HG02623 (cell line): ENCODE measurements around the gene DGUOK.
"Not testable (repeated sequence)": the region's sequence is repeated elsewhere in the genome, so short reads cannot be mapped to it uniquely, and the experiment has no call there.

Experiments
- ATAC-seq: cut with Tn5 transposase; IDR thresholded peaks from one replicate; pipeline ENCODE4 v1.9.1; 2021; ENCODE audit warnings: moderate library complexity; ENCODE audit not compliant: unreplicated experiment

DGUOK gene

DNA sequence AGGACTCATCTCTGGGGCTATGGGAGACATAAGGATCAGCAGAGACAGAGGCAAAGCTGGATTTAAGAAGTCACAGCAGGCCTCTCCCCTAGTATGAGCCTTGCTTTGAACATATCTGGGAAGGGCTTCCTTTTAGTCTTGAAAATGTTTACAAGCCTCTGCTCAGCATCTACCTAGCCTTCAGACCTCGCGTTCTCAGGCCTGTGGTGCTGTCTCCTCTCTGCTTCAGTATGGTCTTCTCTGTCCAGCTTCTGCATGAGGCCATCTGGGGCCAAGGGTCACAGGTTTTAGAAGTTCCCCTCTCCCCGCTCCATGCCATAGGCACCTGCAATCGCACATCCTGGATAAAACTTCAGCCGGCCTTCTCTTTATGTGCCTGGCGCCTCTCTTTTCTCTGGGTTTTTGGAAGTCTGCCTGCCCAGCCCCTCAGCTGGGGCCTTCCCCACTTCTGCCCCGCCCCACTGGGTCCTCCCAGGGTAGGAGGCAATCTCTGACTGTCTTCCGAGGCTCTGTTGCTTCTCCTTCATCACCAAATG is 26.8 kb upstream of the DGUOK start:
- no peak for ATAC-seq

DNA sequence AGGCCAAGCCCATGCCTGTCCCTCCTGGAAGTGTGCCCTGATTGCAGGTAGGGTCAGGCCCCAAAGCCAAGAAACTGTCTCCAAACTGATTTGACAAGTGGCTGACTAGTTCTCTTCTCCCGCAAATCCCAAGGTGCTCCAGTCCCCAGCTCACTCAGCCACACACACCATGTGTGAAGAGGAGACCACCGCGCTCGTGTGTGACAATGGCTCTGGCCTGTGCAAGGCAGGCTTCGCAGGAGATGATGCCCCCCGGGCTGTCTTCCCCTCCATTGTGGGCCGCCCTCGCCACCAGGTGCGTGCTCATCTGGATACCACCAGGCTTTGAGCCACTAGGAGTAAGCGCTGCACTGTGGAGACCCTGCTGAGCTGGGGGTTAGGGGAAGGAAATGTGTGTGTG is 25.5 kb upstream of the DGUOK start:
- no peak for ATAC-seq

DNA sequence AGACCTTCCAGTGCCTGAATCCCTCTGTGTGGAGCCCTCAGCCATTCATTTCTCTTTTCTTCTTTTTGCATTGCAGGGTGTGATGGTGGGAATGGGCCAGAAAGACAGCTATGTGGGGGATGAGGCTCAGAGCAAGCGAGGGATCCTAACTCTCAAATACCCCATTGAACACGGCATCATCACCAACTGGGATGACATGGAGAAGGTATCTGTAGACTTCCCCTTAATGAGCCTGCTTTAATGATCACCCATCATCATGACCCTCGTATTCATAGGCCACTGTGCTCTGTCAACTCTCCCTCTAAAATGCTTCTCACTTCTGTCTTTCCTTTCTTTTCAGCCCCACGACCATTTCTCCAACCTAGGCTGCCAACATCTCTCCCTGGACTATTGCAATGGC is 24.4 kb upstream of the DGUOK start:
- ATAC-seq, result no peak

DNA sequence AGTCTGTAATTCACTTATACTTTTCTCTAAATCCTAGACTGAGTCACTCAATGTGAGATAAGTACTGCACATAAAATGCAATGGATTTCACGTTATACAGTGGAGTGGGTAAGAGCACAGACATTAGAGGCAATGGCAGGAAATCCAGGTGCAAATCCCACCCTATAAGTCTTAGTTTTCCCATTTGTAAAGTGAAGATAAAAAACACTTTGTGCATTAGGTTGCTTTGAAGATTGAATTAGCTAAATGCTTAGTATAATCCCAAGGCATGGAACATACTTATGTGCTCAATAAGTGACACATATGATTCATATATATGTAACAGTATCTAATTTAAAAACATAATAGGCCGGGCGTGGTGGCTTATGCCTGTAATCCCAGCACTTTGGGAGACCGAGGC is 23.4 kb upstream of the DGUOK start:
- no peak for ATAC-seq

DNA sequence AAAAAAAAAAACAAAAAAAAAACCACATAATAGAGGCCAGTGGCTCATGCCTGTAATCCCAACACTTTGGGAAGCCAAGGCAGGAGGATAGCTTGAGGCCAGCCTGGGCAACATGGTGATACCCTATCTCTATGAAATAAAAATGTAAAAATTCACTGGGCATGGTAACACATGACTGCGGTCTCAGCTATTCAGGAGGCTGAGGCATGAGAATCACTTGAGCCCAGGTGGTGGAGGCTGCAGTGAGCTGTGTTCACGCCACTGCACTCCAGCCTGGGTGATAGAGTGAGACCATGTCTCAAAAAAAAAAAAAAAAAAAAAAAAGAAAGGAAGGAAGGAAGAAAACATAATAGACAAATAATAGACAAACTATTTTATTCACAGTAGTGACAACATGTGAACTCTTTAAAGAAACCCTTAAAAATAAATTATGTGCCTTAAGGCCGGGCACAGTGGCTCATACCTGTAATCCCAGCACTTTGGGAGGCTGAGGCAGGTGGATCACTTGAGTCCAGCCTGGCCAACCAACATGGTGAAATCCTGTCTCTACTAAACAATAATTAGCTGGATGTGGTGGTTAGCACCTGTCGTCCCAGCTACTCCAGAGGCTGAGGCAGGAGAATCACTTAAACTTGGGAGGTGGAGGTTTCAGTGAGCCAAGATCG is 22.6 kb upstream of the DGUOK start:
- not testable (repeated sequence) for ATAC-seq

DNA sequence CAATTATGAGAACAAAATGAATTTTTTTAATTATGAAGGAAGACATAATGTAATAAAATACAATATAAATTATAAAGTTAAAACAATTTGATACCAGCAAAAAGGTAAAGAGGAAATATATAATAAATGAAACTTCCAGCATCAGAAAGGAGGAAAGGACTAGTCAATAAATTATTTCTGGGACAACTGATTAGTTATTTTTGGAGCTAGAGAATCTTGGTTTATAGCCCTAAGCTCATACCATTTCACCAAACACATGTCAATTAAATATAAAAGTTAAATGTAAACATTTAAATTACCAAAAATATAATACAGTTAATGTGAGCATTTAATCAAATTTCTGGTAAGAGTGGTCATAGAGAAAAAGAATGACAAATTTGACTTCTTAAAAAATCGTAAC is 21.7 kb upstream of the DGUOK start:
- no peak for ATAC-seq

DNA sequence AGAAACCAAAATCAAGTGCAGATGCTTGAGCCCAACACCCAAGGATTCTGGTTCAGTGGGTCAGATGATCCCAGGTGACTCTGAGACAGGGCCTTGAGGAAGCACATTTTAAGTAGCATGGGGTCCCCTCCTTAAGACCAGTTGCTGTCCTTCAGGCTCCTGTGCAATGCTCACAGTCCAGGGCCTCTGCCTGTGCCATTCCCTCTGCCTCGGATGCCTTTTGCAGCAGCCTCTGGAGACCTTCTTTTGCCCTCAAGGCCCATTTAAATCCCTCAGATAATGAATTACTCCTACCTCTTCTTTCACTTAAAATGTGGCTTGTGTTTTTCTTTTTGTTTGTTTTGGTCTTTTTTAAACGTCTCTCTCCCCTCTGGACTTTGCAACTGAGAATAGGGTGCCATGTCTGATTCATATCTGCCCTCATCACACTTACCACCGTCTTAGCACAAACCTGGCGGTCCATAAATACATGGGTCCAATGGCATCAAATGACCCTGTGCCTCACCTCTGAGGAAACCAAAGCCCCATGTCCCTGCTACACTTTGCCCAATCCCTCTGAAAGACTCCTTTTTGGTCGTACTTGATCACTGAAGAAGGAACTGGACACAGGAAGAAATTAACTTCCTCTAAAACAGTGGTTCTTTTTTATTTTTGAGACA is 19.7 kb upstream of the DGUOK start:
- ATAC-seq, result no peak

DNA sequence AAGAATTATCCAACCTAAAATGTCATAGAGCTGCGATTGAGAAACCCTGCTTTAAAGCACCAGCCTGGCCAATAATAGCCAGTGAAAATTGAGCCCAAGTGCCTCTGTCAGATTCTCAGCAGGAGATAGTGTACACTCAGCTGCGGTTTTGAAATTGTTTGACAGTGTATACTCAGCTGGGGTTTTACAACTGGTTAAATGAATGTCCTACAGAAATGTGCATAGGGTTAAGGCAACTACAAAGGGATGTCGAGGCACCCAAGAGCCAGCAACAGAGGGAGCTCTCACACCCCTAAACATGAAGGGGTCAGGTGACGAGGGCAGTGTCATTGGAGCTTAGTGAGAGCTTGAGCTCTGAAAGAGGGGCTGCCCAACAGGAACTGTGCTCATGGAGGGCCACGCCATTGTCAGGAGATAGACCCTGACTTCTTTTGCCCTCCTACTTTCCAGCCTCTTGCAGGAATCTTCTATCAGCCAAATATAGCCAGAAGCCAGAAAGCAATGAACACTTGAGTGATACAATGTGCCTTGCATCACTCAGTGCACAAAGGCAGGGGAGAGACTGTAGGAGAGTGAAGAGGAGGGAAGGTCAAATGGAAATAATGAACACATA is 18.7 kb upstream of the DGUOK start:
- ATAC-seq, result no peak

DNA sequence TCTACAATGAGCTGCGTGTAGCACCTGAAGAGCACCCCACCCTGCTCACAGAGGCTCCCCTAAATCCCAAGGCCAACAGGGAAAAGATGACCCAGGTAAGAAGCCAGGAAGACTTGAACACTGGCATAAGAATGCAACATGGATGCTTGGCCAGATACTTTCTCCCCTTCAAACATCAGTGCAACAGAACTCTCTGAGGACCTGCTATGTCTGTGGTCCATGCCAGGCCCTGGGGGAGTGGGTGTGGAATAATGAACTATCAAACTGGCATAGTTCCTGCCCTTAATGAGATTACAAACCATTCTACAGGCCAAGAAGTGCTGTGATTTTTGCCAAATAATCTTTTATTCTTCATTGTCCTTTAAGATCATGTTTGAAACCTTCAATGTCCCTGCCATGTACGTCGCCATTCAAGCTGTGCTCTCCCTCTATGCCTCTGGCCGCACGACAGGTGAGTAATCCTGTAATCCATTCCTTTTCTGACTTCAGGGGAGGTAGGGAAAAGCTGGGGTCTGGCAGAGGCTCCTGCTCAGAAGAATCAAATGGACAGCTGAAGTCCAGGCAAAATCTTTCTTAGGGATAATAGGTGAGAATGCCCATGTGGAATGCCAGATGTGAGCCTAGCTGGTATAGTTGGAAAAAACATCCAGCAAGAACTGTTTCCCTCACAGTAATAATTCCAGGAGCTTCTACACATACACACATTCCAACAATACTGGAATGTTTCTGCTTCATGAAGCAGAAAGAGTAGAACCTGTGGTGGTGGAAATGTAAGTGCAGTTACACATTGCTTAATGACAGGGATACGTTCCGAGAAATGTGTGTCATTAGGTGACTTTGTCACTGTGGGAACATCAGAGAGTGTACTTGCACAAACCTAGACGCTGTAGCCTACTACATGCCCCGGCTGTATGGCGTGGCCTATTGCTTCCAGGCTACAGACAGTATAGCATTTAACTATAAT is 17.7 kb upstream of the DGUOK start:
- no peak for ATAC-seq

DNA sequence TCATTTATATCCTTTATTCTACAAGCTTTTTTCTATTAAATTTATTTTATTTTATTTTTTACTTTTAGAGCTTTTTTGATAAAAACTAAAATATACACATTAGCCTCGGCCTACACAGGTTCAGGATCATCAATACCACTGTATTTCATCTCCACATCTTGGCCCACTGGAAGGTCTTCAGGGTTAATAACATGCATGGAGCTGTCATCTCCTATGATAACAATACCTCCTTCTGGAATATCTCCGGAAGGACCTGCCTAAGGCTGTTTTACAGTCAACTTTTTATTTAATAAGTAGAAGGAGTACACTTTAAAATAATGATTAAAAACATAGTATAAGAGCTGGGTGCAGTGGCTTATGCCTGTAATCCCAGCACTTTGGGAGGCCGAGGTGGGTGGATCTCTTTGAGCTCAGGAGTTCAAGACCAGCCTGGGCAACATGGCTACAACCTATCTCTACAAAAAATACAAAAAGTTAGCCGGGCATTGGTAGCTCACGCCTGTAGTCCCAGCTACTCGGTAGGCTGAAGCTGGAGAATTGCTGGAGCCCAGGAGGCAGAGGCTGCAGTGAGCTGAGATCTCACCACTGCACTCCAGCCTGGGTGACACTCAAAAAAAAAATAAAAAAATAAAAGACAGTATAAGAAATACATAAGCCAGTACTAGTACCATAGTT is 15.7 kb upstream of the DGUOK start:
- no peak for ATAC-seq

DNA sequence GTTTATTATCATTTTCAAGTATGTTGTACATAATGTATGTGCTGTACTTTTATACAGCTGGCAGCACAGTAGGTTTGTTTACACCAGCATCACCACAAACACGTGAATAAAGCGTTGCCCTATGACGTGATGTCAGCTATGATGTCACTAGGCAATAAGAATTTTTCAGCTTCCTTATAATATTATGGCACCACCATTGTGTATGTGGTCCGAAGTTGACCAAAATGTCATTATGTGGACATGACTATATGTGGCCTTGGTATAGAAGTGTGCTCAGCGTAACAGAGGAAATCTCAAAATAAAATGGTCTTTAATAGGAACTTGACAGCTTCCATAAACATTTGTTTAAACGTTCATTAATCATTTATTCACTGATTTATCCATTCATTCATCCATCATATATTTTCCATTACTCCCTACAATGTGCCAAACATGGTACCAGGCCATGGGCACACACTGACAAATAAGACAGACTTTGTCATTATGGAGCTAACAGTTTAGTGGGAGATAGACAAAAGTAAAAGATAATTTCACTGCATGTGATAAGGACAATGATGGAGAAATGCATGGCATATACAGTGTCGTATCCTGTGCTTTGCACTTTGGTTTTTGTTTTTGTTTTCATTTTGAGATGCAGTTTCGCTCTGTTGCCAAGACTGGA is 15.0 kb upstream of the DGUOK start:
- ATAC-seq, result no peak

DNA sequence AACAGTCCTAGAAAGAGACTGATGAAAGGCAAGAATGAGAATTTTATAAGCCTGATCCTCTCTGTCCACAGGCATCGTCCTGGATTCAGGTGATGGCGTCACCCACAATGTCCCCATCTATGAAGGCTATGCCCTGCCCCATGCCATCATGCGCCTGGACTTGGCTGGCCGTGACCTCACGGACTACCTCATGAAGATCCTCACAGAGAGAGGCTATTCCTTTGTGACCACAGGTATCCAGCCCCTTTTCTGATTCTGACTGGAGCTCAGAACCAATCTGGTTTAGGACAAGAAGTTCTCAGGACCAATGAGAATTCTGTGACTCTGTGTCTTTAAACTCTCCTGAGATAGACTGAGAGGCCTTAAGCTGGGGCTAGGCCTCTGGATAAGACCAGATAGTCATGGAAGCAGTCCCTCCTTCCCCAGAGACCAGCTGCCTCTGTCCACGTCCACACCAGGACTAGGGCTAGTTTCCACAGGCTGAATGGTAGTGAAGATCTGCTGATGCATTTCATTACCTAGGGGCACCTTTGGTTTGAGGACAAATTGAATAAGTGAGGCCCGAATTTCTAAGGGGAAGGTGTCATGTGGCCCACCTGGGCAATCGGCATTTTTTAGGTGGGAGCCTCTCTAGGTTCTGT is 13.1 kb upstream of the DGUOK start:
- ATAC-seq, result no peak

DNA sequence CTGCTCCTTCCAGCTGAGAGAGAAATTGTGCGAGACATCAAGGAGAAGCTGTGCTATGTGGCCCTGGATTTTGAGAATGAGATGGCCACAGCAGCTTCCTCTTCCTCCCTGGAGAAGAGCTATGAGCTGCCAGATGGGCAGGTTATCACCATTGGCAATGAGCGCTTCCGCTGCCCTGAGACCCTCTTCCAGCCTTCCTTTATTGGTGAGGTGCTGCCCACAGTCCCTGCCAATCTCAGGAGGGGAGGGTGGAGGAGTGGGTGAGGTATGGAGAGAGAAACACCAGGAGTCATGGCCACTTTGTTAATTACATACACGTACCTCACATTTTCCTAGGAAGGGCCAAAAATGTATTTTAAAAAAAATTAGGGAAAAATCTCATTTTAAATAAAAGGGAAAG is 12.0 kb upstream of the DGUOK start:
- ATAC-seq, result no peak

DNA sequence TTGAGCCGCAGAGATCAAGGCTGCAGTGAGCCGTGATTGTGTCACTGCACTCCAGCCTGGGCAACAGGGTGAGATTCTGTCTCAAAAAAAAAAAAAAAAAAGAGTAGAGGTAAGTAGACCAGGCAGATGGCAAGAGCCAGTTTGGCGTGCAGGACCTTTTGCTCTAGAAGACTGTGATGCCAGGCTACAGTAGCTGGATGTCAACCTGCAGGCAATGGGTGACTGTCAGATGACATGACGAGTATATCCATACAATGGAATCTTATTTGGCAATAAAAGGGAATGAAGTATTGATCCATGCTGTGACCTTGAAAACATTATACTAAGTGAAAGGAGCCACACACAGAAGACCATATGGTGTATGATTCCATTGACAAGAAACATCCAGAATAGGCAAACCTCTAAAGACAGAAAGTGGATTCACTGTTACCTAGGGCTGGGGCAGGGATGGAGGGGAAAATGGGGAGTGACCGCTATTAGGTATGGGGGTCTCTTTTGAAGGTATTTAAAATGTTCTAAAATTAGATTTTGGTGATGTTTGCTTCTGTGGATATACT is 11.2 kb upstream of the DGUOK start:
- ATAC-seq, result no peak

DNA sequence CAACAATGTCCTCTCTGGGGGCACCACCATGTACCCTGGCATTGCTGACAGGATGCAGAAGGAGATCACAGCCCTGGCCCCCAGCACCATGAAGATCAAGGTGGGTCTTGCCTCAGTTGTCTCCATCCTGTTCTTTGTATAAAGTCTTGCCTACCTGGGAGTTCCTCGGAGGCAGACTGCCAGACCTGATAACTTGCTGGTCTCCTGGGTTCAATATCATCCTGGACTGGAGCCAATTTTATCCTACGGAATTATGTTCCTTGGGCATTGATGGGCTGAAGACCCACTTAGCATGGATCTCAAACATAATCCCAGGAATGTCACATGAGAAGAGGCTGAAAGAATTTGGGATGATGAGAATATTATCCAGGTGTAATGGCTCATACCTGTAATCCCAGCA is 10.0 kb upstream of the DGUOK start:
- no peak for ATAC-seq

DNA sequence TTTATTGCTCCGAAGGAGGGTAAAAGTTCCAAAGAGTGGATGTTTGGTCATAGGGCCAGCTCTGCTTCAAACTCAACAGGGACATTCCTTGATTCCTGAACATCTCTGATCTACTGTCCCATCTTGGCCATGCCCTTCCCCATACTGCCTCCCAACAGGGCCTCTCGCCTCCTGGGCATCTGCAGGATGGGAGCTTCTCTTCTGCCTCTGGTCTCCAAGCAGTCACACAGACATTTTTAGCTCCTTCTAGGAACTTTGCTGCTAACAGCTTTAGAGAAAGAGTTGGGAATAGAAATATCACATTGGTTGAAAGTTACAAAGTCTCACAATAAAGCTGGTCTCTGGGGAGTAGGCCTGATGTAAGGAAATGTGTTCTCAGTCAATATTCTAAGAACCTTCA is 9.4 kb upstream of the DGUOK start:
- no peak for ATAC-seq

DNA sequence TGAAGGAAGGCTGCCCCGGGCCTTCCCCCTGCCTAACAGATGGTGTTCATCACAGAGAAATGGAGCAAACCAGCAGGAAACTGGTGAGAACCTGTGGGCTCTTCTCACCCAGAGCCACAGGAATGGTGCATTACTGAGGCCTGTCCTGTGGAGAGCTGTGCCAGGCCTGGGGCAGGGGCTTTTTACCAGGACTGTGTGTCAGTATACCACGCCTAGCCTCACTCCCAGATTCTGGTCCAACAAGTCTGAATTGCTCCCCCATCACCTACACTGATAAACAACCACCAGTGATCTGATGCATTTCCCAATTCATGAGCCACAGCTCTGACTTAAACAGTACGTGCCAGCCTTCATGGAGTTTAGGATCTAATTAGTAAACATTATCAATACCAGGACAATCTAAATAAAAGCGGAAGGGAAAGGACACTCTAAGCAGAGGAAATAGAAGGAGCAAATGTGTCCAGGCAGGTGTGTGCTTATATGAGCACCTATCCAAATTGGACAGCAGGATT is 8.9 kb upstream of the DGUOK start:
- no peak for ATAC-seq

DNA sequence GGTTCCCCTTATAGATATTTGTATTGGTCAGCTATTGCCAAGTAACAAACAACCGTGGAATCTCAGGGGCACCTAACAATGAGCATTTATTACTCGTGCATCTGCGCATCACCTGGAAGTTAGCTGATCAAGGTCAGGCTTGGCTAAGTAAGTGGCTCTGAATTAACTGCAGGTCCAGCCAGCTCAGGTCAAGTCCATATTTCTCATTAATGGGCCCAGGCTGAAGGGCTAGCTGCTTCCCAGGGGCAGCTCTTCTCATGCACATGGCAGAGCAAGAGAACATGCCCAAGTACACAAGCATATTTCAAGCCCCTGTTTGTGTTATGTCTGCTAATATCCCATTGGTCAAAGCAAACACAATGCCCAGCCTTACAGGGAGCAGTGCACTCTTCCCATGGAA is 7.8 kb upstream of the DGUOK start:
- ATAC-seq, result no peak

DNA sequence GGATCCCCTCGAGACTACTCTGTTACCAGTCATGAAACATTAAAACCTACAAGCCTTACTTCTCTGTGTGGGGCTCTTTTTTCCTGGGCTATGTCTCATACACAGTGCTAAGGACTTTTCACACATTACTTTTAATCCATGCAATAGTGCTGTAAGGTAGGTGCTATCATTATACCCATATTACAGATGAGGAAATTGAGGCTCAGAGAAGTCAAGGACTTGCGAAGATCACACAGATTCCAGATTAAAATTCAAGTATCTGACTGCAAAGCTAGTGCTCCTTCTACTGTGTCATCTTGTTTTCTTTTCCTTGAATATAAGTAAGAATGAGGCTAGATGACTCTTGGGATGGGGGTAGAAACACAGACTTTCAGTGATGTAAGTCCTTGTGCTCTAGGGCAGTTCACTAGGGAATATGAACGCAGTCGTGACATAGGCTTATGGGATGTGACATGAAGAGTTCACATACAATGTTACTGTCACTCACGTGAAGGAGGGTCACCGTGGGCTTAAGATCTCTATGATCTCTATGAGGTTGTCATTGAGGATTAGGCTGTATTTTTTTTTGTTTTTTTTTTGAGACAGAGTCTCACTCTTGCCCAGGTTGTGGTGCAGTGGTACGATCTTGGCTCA is 7.0 kb upstream of the DGUOK start:
- ATAC-seq, result no peak
